ENCODE measurements around the gene MEOX2. TPM values are rescaled to one million over a fixed set of nuclear protein-coding genes. Genes with fewer than 3 reads are reported as not detected.

MEOX2 gene
- total and polyA plus RNA-seq, 2 of the 8 experiments (the other 6 are each of a cell fraction or from before 2014, with no cell fraction given) = 0.05 to 0.19 TPM

GRCh38 chr7:15679306-15679705 is 7.2 kb downstream of the MEOX2 start:
- Histone ChIP-seq H4K8ac (ENCODE audit: extremely low read depth, insufficient read depth, low read length) (no peak overlapping the region), H2BK20ac (ENCODE audit: low read length) (no peak overlapping the region)
- no peak for FAIRE-seq

More at GRCh38 chr7:15679306-15679705, 7.2 kb downstream of the MEOX2 start:
- Histone ChIP-seq H3K9me3 (ENCODE audit: insufficient read depth in 2 of 2, low read depth in 1 of 2, low read length in 1 of 2) (no peaks in the 10 kb centered on the region), H3K4me2 (ENCODE audit: insufficient read depth in 1 of 2, low read depth in 2 of 2, low read length in 2 of 2) (no peak overlapping the region), H2BK120ac (replicated peaks; ENCODE audit: low read depth, low read length) (no peak overlapping the region), H3K27ac (ENCODE audit: low read depth, low read length) (no peak overlapping the region), H3K4me3 (ENCODE audit: extremely low read depth in 1 of 4, insufficient read depth in 2 of 4, low read depth in 3 of 4, low read length in 4 of 4) (no peak overlapping the region), H3K79me1 (ENCODE audit: low read depth, low read length) (no peaks in the 10 kb centered on the region), H2BK15ac (ENCODE audit: low read length) (no peak overlapping the region), H3K23me2 (ENCODE audit: low read depth, low read length) (no peaks in the 10 kb centered on the region), H3K9ac (replicated peaks in 1 of 4; ENCODE audit: extremely low read depth in 1 of 4, low read depth in 3 of 4, low read length in 3 of 4) (no peak overlapping the region), H4K20me1 (replicated peaks in 1 of 2; ENCODE audit: control insufficient read depth in 1 of 2, insufficient read depth in 2 of 2, low read length in 2 of 2) (no peaks in the 10 kb centered on the region), H3K18ac (ENCODE audit: extremely low read depth, low read length) (no peak overlapping the region), H4K91ac (replicated peaks; ENCODE audit: insufficient read length, low read length) (no peak overlapping the region), H2AFZ (ENCODE audit: low read length) (no peak overlapping the region), H3K27me3 (replicated peaks in 1 of 4; ENCODE audit: control insufficient read depth in 3 of 4, extremely low read depth in 1 of 4, insufficient read depth in 3 of 4, low read length in 3 of 4) (peaks cover 0 to 2% (median under 1%) of the 10 kb centered on the region in 4 experiments; a peak in 3 of 7 replicates), H2AK5ac (ENCODE audit: low read depth, low read length) (no peak overlapping the region), H2BK5ac (ENCODE audit: low read depth, low read length) (no peak overlapping the region), H3K79me2 (ENCODE audit: control insufficient read depth in 1 of 2, insufficient read depth in 2 of 2, low read length in 2 of 2) (no peaks in the 10 kb centered on the region), H3K14ac (ENCODE audit: insufficient read length) (no peak overlapping the region), H3K4me1 (replicated peaks in 1 of 4; ENCODE audit: control insufficient read depth in 3 of 4, insufficient read depth in 4 of 4, low read length in 3 of 4) (no peaks in the 10 kb centered on the region), H2BK12ac (ENCODE audit: low read depth, low read length) (no peak overlapping the region), H3K4ac (replicated peaks; ENCODE audit: insufficient read length, low read depth, low read length) (no peak overlapping the region), H3K23ac (ENCODE audit: insufficient read length) (no peak overlapping the region), H3K56ac (replicated peaks; ENCODE audit: insufficient read length, low read depth, low read length) (no peak overlapping the region), H3K36me3 (ENCODE audit: control insufficient read depth in 2 of 4, insufficient read depth in 4 of 4, low read length in 3 of 4) (no peaks in the 10 kb centered on the region), H4K5ac (ENCODE audit: insufficient read length, low read depth, low read length) (no peak overlapping the region)
- WGBS, 2 experiments (ENCODE audit: extremely low coverage in 1 of 2, insufficient coverage in 1 of 2, insufficient read length in 1 of 2, insufficient replicate concordance in 2 of 2, low coverage in 1 of 2, low lambda C conversion rate in 2 of 2, missing lambda C conversion rate in 1 of 2) = 91% methylated on average over 1 of the region's 1 CpG; no CpG with 5 or more reads in 1 of the 2 experiments
- POLR2A ChIA-PET (ENCODE audit: partially characterized antibody) = no interaction called here
- TF ChIP-seq SAP30 (IDR thresholded peaks at IDR 0.05; ENCODE audit: insufficient read depth, insufficient replicate concordance, low read length) (no peak), CTBP2 (IDR thresholded peaks at IDR 0.05; ENCODE audit: borderline replicate concordance, insufficient read depth, insufficient read length, low read length) (no peak), CBX8 (IDR thresholded peaks at IDR 0.05; ENCODE audit: borderline replicate concordance, low read depth, low read length) (no peak), SP1 (IDR thresholded peaks at IDR 0.05; ENCODE audit: low read depth, low read length) (no peak), JUN (IDR thresholded peaks at IDR 0.05; ENCODE audit: low read depth, low read length) (no peak), ZNF274 (IDR thresholded peaks at IDR 0.05; ENCODE audit: borderline replicate concordance, extremely low read depth, low read length) (no peak), KDM4A (IDR thresholded peaks at IDR 0.05; ENCODE audit: low read depth, low read length, severe bottlenecking) (no peak), ATF3 (IDR thresholded peaks at IDR 0.05; ENCODE audit: insufficient read depth, low read depth, low read length) (no peak), MAFK (IDR thresholded peaks at IDR 0.05; ENCODE audit: low read depth, low read length) (no peak), CEBPB (IDR thresholded peaks at IDR 0.05; ENCODE audit: low read depth, low read length) (no peak), KDM1A (IDR thresholded peaks at IDR 0.05; ENCODE audit: borderline replicate concordance, low read length) (no peak), EZH2 (IDR thresholded peaks at IDR 0.05; ENCODE audit: low read depth, low read length, severe bottlenecking) (no peak), SIX5 (IDR thresholded peaks at IDR 0.05; ENCODE audit: low read depth, low read length) (no peak), POLR2AphosphoS5 (IDR thresholded peaks at IDR 0.05; ENCODE audit: low read depth, low read length) (no peak), FOSL1 (IDR thresholded peaks at IDR 0.05; ENCODE audit: insufficient read depth, low read depth, low read length) (no peak)
- CTCF ChIA-PET (ENCODE audit: partially characterized antibody) = no interaction called here
- DNase-seq (ENCODE audit: low read depth in 1 of 2, low spot score in 2 of 2) = no peak

Measured in H1 (cell line).